Endothelial cell of umbilical vein (primary cell): ENCODE results near the gene RGS2.

Experiments used
- EZH2 ChIP-seq: IDR thresholded peaks from 2 replicates; pipeline ENCODE4 v1.6.1; 2012; ENCODE audit warnings: borderline replicate concordance, low read depth, mild to moderate bottlenecking, moderate library complexity, low read length, inconsistent platforms; ENCODE audit not compliant: severe bottlenecking
- FOS ChIP-seq: IDR thresholded peaks from 2 replicates; pipeline ENCODE4 v1.6.1; 2011; ENCODE audit warnings: mild to moderate bottlenecking, low read length, moderate library complexity, borderline replicate concordance; ENCODE audit not compliant: insufficient read depth
- JUN ChIP-seq: IDR thresholded peaks from 2 replicates; pipeline ENCODE4 v1.6.1; 2011; ENCODE audit warnings: borderline replicate concordance, low read depth; ENCODE audit not compliant: insufficient read length, insufficient read depth
- MYC ChIP-seq: IDR thresholded peaks from one replicate; pipeline ENCODE4 v1.6.1; 2011; ENCODE audit warnings: mild to moderate bottlenecking, low read depth, low read length
- POLR2A ChIP-seq: IDR thresholded peaks from 2 replicates; pipeline ENCODE4 v1.6.1; 2012; ENCODE audit warnings: low read depth, mild to moderate bottlenecking, control low read depth, low read length
- POLR2AphosphoS5 ChIP-seq: IDR thresholded peaks from 2 replicates; pipeline ENCODE4 v1.6.1; 2012; ENCODE audit warnings: low read depth, mild to moderate bottlenecking, control low read depth, low read length, moderate library complexity; ENCODE audit not compliant: insufficient read depth
- TF ChIP-seq, protein P1 (sequence below), 2 donors: IDR thresholded peaks; 1 replicate in 1 of 2; 2 replicates in 1 of 2; pipeline ENCODE4 v1.5.1; 2011; ENCODE audit warnings: low read length in 2 of 2, mild to moderate bottlenecking in 2 of 2, moderate library complexity in 2 of 2, control low read depth in 1 of 2, inconsistent platforms in 1 of 2, low read depth in 1 of 2; ENCODE audit not compliant: insufficient read depth in 1 of 2; ENCODE audit errors: extremely low read depth in 1 of 2

DNA sequence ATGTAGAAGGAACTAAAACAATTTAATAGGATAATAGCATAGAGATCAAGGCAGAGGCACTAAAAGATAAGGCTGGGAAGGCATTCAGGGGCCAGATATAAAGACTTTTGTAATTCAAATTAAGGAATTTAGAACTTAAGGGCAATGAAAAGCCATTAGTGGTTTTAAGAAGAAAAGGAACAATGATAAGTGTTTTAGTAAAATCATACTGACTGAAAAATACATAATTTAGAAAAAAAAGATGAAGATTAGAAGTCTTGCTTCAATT, 14.1 kb upstream of the RGS2 start:
- TF ChIP-seq, protein P1, sequence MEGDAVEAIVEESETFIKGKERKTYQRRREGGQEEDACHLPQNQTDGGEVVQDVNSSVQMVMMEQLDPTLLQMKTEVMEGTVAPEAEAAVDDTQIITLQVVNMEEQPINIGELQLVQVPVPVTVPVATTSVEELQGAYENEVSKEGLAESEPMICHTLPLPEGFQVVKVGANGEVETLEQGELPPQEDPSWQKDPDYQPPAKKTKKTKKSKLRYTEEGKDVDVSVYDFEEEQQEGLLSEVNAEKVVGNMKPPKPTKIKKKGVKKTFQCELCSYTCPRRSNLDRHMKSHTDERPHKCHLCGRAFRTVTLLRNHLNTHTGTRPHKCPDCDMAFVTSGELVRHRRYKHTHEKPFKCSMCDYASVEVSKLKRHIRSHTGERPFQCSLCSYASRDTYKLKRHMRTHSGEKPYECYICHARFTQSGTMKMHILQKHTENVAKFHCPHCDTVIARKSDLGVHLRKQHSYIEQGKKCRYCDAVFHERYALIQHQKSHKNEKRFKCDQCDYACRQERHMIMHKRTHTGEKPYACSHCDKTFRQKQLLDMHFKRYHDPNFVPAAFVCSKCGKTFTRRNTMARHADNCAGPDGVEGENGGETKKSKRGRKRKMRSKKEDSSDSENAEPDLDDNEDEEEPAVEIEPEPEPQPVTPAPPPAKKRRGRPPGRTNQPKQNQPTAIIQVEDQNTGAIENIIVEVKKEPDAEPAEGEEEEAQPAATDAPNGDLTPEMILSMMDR (IDR thresholded peaks at IDR 0.05; ENCODE audit: extremely low read depth in 1 of 2, insufficient read depth in 1 of 2, low read depth in 1 of 2, low read length in 2 of 2): no peak
- TF ChIP-seq EZH2 (no peak), POLR2A (no peak), FOS (no peak), JUN (no peak), POLR2AphosphoS5 (no peak), MYC (no peak)
